Fibroblast of lung (primary cell): Measurements from ENCODE around the gene SLIT3. TPM values are rescaled to one million over a fixed set of nuclear protein-coding genes. Genes with fewer than 3 reads are reported as not detected.

Experiments used
- DNase-seq, 2 donors: peaks; one replicate each; pipeline versions ENCODE4 v3.0.0 to v3.0.0-alpha.2; 2010; ENCODE audit warnings: low read depth in 2 of 2
- H2AFZ ChIP-seq: 2 replicates; pipeline ENCODE4 v1.5.1; 2012; ENCODE audit warnings: low read length, control low read depth, inconsistent platforms
- H3K27ac ChIP-seq: 2 replicates; pipeline ENCODE4 v1.5.1; 2011; ENCODE audit warnings: low read length, control low read depth; ENCODE audit not compliant: insufficient read depth
- H3K27me3 ChIP-seq: 2 replicates; pipeline ENCODE4 v1.5.1; 2011; ENCODE audit warnings: mild to moderate bottlenecking, low read length; ENCODE audit not compliant: control insufficient read depth, insufficient read depth
- H3K36me3 ChIP-seq: 2 replicates; pipeline ENCODE4 v1.5.1; 2011; ENCODE audit warnings: low read length; ENCODE audit not compliant: control insufficient read depth, insufficient read depth
- H3K4me1 ChIP-seq: 2 replicates; pipeline ENCODE4 v1.5.1; 2011; ENCODE audit warnings: low read length; ENCODE audit not compliant: control insufficient read depth, insufficient read depth; ENCODE audit errors: extremely low read depth
- H3K4me2 ChIP-seq: 2 replicates; pipeline ENCODE4 v1.5.1; 2011; ENCODE audit warnings: low read length, control low read depth; ENCODE audit not compliant: insufficient read depth; ENCODE audit errors: extremely low read depth
- H3K4me3 ChIP-seq, 4 experiments: fragments of 200-600 bp in 1 of 4; sonication (generic) in 1 of 4; replicated peaks in 1 of 4; 2 replicates each; pipeline ENCODE4 v1.5.1; 2011 to 2016; ENCODE audit warnings: low read length in 4 of 4, low read depth in 3 of 4, mild to moderate bottlenecking in 3 of 4, control low read depth in 2 of 4, inconsistent platforms in 1 of 4, mixed read lengths in 1 of 4; ENCODE audit not compliant: insufficient read depth in 1 of 4; ENCODE audit errors: control extremely low read depth in 1 of 4
- H3K79me2 ChIP-seq: 2 replicates; pipeline ENCODE4 v1.5.1; 2012; ENCODE audit warnings: mild to moderate bottlenecking, low read length, inconsistent platforms; ENCODE audit not compliant: control insufficient read depth, insufficient read depth
- H3K9ac ChIP-seq: 2 replicates; pipeline ENCODE4 v1.5.1; 2011; ENCODE audit warnings: mild to moderate bottlenecking, low read length, control low read depth; ENCODE audit not compliant: insufficient read depth
- H3K9me3 ChIP-seq: 2 replicates; pipeline ENCODE4 v1.5.1; 2012; ENCODE audit warnings: low read depth, low read length; ENCODE audit not compliant: control insufficient read depth, insufficient read depth
- H4K20me1 ChIP-seq: 2 replicates; pipeline ENCODE4 v1.5.1; 2011; ENCODE audit warnings: low read length; ENCODE audit not compliant: control insufficient read depth, insufficient read depth; ENCODE audit errors: extremely low read depth
- EZH2 ChIP-seq: IDR thresholded peaks from 2 replicates; pipeline ENCODE4 v1.5.1; 2012; ENCODE audit warnings: low read length, control low read depth, mild to moderate bottlenecking; ENCODE audit errors: missing control alignments
- polyA plus RNA-seq, 2 donors: library from polyadenylated mRNA; depleted of rRNA in 1 of 2; stranded (reverse) in 1 of 2; unstranded in 1 of 2; fragments of >200 nt; gene quantifications; 2 replicates each; pipeline ENCODE4 v1.2.1, GENCODE V29; 2011 to 2012; ENCODE audit warnings: missing spikeins in 1 of 2
- total RNA-seq: library from RNA; depleted of rRNA; stranded (reverse); fragments of >200 nt; gene quantifications from 2 replicates; pipeline ENCODE4 v1.2.1, GENCODE V29; 2014
- TF ChIP-seq, protein P1 (sequence below), 2 donors: IDR thresholded peaks in 1 of 2; conservative IDR thresholded peaks in 1 of 2; 1 replicate in 1 of 2; 2 replicates in 1 of 2; pipeline ENCODE4 v1.5.1; 2011 to 2012; ENCODE audit warnings: low read length in 2 of 2, control low read depth in 1 of 2, inconsistent platforms in 1 of 2, low read depth in 1 of 2, mild to moderate bottlenecking in 1 of 2

Gene SLIT3
- total and polyA plus RNA-seq, 2 donors (not counting 1 experiment from before 2014, with no cell fraction given): 1.6 to 4.6 TPM

DNA sequence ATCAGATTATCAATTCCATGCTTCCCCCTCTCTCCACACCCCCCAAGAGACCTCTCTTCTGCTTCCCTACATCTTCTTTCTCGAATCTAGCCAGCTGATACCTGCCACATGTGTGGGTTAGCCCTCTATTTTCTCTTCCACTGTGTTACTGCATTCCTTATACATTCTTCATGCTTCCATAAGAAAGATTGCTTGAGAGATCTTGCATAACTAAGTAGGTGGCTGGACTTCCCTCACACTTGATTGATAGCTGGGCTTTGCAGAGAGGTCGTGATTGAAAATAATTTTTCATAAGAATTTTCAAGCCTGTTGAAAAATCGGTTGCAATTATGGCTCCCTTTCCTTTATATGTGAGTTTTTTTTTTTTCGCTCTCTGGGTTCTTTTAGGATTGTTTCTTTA lies 688.8 kb downstream of the SLIT3 start:
- peak in 1 of 2 donors; percentile 54 for DNase-seq
- no peak for TF ChIP-seq EZH2
- TF ChIP-seq, protein P1, sequence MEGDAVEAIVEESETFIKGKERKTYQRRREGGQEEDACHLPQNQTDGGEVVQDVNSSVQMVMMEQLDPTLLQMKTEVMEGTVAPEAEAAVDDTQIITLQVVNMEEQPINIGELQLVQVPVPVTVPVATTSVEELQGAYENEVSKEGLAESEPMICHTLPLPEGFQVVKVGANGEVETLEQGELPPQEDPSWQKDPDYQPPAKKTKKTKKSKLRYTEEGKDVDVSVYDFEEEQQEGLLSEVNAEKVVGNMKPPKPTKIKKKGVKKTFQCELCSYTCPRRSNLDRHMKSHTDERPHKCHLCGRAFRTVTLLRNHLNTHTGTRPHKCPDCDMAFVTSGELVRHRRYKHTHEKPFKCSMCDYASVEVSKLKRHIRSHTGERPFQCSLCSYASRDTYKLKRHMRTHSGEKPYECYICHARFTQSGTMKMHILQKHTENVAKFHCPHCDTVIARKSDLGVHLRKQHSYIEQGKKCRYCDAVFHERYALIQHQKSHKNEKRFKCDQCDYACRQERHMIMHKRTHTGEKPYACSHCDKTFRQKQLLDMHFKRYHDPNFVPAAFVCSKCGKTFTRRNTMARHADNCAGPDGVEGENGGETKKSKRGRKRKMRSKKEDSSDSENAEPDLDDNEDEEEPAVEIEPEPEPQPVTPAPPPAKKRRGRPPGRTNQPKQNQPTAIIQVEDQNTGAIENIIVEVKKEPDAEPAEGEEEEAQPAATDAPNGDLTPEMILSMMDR (conservative IDR thresholded peaks at IDR 0.05 in 1 of 2, IDR thresholded peaks at IDR 0.05 in 1 of 2; ENCODE audit: low read depth in 1 of 2, low read length in 2 of 2): no peak
- Histone ChIP-seq H3K79me2 (no peaks in the 10 kb centered on the region), H4K20me1 (no peaks in the 10 kb centered on the region), H3K4me3 (no peak overlapping the region), H3K4me2 (no peak overlapping the region), H3K27ac (no peak overlapping the region), H3K9ac (no peak overlapping the region), H2AFZ (no peak overlapping the region), H3K27me3 (no peaks in the 10 kb centered on the region), H3K4me1 (no peaks in the 10 kb centered on the region), H3K36me3 (no peaks in the 10 kb centered on the region), H3K9me3 (no peaks in the 10 kb centered on the region)
